HG03378 (cell line): ENCODE results near the gene GPT2.
A peak's percentile ranks its signal among the peaks of the same experiment; 100 is the strongest.
"Not testable (repeated sequence)": the region's sequence is repeated elsewhere in the genome, so short reads cannot be mapped to it uniquely, and the experiment has no call there.

Experiments used
- ATAC-seq: cut with Tn5 transposase; IDR thresholded peaks from one replicate; pipeline ENCODE4 v1.9.1; 2021; ENCODE audit warnings: mild to moderate bottlenecking, moderate library complexity; ENCODE audit not compliant: unreplicated experiment

Gene GPT2

DNA sequence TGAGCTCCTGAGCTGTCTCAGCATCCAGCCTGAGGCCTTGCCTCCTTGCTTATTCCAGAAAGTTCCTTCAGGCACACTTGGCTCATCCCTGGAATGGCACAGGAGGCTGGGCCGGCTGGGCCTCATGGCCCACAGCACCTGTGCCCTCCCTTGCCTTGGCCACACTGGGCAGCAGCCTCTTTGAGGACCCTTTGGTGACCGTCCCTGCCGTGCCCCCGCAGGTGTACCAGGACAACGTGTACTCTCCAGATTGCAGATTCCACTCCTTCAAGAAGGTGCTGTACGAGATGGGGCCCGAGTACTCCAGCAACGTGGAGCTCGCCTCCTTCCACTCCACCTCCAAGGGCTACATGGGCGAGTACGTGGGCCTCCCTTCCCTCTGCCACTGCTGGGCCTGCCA lies 34.2 kb downstream of the GPT2 start:
- no peak for ATAC-seq

DNA sequence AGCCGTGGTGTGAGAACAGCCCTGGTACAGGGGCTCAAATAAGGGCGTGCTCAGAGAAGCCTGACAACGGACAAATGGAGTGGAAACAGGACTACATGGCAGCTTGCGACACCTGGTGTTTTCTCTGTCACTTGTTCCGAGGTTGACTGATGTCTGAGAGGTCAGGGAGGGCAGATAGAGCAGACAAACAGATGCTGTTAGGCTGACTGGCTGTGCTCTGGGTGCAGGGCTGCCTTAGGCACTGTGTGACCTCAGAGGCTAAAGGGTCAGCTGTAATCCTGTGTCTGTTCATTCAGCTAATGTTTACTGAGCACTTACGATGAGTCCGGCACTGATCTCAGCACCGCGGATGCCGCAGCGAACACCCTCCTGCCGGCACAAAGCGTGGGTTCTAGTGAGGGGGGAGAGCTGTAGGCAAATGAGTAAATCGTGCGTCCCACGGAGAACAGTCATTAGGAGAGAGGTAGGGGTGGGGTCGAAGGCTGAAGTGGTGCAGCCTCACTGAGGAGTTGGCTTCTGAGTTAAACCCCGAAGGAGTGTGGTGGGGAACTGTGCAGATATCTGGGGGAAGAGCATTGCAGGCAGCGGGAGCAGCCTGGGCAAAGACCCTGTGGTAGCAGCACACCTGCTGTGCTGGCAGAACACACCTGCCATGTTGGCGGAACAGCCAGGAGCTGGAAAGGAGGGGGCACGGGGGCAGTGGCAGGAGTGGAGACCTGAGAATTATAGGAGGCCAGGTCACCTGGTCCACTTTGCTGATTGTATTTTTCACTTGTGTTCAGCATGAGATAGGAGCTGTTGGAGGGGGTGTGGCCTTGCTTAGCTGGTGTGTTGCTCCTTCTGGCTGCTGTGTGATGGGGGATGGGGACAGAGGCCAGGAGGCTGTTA lies 35.0 kb downstream of the GPT2 start:
- ATAC-seq = peak; percentile 94

- ATAC-seq = no peak
These were observed 36.4 kb downstream of the GPT2 start for GRCh38 chr16:46920402-46921068.

DNA sequence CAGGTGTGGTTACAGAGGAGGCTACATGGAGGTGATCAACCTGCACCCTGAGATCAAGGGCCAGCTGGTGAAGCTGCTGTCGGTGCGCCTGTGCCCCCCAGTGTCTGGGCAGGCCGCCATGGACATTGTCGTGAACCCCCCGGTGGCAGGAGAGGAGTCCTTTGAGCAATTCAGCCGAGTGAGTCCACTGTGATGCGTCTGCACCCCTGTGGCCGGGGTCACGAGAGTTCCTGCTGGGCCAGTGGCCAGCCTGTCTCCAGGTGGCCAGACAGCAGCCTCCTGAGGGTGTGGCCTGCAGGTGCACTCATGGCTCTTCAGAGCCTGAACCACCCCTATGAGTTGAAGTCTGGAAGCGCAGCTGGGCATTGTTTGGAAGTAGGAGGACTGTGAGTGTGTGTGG lies 38.1 kb downstream of the GPT2 start:
- no peak for ATAC-seq

DNA sequence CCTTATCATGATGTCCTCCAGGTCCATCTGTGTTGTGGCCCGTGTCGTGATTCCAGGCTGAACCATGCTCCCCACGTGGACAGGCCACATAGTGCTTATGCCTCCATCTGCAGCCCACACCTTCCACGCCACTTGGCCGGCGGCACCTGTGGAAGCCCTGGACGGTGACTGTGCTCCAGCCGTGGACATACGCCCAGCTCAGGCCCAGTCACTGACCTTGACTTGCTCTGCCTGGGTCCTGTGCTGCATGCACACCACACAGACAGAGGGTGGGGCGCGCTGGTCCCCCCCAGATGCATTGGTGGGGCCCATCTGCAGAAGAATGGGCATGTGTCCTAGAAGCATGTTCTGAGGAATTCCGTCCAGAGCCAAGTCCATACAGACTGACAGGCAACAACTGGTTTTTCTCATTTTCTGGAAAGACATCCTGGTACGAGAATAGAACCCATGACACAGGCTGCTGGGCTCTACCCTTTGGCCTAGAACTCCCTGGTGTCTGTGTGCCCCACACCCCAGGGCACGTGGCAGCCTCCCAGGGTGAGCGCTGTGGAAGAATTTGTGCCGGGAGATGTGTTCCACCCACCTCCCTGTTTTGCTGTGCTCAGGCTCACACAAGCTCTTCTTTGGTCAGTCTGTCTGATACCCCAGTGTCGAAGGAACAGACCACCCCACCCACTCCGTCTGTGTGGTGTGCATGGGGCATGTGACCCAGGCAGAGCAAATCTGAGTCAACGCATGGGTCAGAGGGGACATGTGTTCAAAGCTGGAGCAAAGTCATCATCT lies 39.5 kb downstream of the GPT2 start:
- ATAC-seq = no peak

DNA sequence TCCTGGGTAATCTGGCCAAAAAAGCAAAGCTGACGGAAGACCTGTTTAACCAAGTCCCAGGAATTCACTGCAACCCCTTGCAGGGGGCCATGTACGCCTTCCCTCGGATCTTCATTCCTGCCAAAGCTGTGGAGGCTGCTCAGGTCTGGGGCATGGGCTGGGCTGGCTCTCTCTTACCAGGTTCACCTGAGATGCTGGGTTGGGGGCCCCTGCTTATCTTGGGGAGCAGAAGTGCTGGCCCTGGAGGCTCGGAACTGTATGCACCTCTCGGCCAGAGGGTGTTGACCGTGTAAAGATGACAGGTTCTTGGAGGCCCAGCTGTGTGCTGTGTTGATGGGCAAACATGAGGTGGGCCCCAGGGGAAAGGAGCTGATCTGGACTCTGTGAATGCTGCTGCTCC lies 40.2 kb downstream of the GPT2 start:
- ATAC-seq = no peak

DNA sequence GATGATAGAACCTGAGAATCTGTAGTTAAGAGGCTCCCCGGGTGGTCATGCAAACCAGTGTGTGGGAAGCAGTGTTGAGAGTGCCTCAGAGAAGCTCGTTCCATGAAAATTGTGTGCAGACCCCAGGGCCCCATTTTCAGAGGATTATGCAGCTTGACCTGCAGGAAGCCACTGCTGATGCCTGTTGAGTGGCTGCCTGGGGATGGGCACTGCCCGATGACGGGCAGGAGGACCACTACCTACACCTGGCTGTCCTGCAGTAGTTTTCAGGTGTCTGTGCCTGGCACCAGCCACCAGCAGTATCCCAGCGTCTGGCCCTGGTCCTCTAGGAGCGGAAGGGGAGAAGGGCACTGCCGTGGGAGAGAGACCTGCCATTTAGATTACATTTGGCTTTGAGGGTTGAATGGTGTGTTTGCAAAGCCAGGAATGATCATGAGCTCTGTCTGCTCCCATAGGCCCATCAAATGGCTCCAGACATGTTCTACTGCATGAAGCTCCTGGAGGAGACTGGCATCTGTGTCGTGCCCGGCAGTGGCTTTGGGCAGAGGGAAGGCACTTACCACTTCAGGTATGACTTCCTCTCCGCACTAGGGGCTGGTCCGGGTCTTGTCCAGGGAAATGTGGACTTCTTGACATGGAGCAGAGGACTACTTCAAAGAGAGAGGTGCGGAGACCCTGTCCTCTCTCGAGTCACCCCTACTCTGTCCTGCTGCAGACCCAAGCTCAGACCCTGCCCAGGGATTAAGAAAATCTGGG lies 42.5 kb downstream of the GPT2 start:
- no peak for ATAC-seq

- ATAC-seq = no peak
These were observed 43.1 kb downstream of the GPT2 start for GRCh38 chr16:46927273-46927672.

- no peak for ATAC-seq
These were observed 44.6 kb downstream of the GPT2 start for GRCh38 chr16:46928811-46929210.

DNA sequence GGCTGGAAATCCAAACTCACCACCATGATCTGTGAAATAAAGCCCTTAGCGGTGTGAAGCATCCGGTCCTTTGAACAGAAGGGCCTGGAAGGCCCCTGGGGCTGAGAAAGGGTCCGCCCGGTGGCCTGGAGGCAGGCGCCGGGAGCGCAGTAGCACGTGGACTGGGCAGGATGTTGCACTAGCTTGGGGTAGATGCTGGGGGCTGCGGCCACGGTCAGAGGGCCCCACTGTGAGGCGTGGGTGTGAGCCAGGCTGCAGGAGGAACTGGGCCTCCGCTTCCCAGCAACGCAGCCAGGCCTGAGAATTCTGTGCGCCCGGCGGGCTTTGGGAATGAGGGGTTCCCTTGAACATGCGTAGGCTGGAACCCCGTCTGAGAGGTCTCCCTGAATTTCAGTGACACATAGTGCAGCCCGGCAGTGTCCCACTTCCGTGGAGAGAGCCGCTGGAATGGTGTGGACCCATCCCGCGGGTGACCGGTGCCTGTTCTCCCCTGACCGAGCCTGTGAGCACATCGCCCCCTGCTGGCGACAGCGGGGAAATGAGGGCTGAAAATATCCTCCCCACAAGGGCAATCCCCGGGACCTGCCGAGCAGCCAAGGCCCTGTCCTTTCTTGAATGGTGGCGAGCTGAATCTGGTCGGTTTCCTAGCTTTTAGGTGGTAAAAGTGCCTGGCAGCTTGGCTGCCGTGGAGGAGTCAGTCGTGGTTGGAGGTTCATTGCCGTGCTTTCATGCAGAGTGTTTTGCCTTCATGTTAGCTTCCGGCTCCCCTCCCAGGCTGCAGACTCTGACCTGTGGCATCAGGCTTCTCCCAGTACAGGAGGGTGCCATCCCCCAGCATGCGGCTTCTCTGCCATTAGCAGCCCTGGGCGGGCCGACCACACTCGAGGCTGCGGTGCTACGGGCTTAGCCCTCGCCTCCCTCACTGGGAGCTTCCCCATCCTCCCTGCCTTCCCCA lies 45.5 kb downstream of the GPT2 start:
- ATAC-seq = peak; percentile 67

DNA sequence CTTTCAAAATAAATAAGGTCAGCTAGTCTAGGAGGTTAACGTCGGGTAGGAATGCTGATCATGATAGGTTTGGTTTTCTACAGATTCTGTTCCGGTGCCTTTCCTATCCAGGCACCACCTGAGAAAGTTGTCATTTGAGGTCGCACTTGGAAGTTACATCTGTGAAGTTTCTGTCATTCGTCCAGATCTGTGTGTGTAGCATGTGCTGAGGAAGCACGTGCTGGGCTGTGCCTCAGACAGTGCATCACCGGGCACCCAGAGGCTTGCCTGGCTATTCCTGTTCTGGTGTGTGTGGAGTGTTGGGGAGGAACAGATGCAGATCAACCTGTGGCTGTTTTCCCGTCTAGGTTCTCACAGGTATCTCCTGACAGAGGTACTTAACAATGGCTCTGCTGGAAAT lies 46.7 kb downstream of the GPT2 start:
- no peak for ATAC-seq

- ATAC-seq = no peak
These were observed 48.6 kb downstream of the GPT2 start for GRCh38 chr16:46932802-46933201.

DNA sequence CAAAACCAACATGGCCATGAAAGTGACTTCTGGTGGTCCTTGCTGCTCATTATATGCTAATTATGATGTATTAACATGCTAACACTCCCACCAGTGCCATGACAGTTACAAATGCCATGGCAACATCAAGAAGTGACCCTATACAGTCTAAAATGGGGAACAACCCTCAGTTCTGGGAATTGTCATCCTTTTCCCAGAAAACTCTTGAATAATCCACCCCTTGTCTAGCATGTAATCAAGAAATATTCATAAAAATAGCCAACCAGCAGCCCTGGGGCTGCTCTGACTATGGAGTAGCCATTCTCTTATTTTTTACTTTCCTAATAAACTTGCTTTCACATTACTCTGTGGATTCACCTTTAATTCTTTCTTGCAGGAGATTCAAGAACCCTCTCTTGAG lies 53.4 kb downstream of the GPT2 start:
- ATAC-seq = no peak

DNA sequence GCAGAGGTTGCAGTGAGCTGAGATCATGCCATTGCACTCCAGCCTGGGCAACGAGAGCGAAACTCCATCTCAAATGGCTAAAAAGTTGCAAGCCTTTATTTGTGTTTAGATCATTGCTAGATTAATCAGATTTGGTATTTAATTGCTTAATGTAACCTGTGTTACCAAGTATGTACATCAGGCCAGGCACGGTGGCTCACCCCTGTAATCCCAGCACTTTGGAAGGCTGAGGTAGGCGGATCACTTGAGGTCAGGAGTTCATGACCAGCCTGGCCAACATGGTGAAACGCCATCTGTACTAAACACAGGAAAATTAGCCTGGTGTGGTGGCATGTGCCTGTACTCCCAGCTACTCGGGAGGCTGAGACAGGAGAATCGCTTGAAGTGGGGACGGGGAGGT lies 60.6 kb downstream of the GPT2 start:
- ATAC-seq = not testable (repeated sequence)

- peak; percentile 77 for ATAC-seq
These were observed 63.9 kb downstream of the GPT2 start for GRCh38 chr16:46947900-46948547.

DNA sequence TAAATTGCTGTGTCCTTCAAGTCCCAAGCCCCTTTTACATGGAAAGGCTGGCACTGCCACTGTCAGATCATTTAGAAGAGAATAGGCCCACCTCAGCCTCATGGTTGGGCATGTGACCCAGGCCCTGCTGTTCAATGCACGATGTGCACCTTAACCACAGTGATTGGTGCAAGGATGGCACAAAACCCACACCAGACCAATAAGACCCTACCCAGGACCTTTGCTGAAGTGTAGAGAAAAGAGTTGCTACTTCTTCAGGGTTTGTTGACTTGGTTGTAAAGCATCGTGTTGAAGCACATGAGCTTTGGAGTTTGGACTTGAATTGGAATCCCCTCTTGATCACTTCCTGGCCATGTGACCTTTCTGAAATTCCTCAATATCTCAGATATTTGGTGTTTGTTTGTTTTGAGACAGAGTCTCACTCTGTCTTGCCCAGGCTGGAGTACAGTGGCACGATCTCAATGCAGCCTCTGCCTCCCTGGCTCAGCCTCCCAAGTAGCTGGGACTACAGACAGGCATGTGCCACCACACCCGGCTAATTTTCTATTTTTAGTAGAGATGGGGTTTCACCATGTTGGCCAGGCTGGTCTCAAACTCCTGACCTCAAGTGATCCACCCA lies 64.5 kb downstream of the GPT2 start:
- no peak for ATAC-seq

DNA sequence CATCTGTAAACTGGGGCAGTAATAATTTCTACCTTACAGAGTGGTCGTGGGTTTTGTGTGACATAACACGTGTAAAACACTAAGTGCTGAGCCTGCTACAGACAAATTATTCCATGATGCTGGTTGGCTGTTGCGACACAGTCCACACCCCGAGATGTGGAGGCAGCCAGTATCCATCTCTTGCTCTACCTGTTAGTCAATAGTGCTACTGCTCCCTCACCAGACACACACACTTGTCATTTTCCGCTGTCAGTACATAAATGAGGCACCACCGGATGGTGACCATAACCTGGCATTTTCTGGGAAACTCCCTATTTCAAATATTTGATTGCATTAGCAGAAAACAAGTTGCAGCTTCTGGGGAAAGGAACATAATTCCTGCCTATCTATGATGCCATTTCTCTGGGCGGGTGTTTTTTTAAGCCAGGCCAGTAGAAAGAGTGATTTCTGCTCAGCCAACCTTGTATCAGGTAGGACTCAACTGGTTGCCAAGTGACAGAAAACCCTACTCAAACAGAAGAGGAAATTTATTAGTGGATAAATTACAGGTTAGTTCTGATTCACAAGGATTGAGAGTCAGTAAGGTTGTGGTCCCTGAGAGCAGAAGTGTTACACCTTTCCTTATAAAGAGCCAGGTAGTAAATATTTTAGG lies 65.2 kb downstream of the GPT2 start:
- no peak for ATAC-seq

GRCh38 chr16:46950009-46950408 lies 65.8 kb downstream of the GPT2 start:
- no peak for ATAC-seq
